HL-60 (cell line): ENCODE results near the gene MANF.

Experiments
- GABPA ChIP-seq: IDR thresholded peaks from 2 replicates; pipeline ENCODE4 v1.6.1; 2012; ENCODE audit warnings: low read depth
- POLR2AphosphoS5 ChIP-seq: IDR thresholded peaks from 2 replicates; pipeline ENCODE4 v1.6.1; 2012; ENCODE audit warnings: low read depth
- REST ChIP-seq: IDR thresholded peaks from 2 replicates; pipeline ENCODE4 v1.6.1; 2012; ENCODE audit warnings: low read depth; ENCODE audit not compliant: insufficient replicate concordance
- SPI1 ChIP-seq: IDR thresholded peaks from 2 replicates; pipeline ENCODE4 v1.6.1; 2012; ENCODE audit warnings: low read depth, mild to moderate bottlenecking, borderline replicate concordance
- TF ChIP-seq, protein P1 (sequence below): IDR thresholded peaks from one replicate; pipeline ENCODE4 v1.5.1; 2011; ENCODE audit warnings: low read length, control low read depth, inconsistent platforms; ENCODE audit not compliant: insufficient read depth

- TF ChIP-seq, protein P1, sequence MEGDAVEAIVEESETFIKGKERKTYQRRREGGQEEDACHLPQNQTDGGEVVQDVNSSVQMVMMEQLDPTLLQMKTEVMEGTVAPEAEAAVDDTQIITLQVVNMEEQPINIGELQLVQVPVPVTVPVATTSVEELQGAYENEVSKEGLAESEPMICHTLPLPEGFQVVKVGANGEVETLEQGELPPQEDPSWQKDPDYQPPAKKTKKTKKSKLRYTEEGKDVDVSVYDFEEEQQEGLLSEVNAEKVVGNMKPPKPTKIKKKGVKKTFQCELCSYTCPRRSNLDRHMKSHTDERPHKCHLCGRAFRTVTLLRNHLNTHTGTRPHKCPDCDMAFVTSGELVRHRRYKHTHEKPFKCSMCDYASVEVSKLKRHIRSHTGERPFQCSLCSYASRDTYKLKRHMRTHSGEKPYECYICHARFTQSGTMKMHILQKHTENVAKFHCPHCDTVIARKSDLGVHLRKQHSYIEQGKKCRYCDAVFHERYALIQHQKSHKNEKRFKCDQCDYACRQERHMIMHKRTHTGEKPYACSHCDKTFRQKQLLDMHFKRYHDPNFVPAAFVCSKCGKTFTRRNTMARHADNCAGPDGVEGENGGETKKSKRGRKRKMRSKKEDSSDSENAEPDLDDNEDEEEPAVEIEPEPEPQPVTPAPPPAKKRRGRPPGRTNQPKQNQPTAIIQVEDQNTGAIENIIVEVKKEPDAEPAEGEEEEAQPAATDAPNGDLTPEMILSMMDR, result no peak
- TF ChIP-seq POLR2AphosphoS5 (no peak), REST (no peak), SPI1 (no peak), GABPA (no peak)
Observed at GRCh38 chr3:51401735-51402134, 16.6 kb downstream of the MANF start.
